RWPE1 (cell line): ENCODE data around the gene SDK2.

Experiments
- CTCF ChIA-PET: fragments of 350-600 bp; sonication (Branson Sonifier 250); formaldehyde crosslinking; extraction: SDS; loops from one replicate; lab custom pipeline; 2021; lab: Yijun Ruan, JAX
- POLR2A ChIA-PET: fragments of 400-600 bp; formaldehyde crosslinking; extraction: SDS; loops from one replicate; lab custom pipeline; 2020; ENCODE audit warnings: antibody characterized with exemption; ENCODE audit not compliant: low non-redundant PET; lab: Yijun Ruan, JAX
- DNase-seq: peaks from one replicate; pipeline ENCODE4 v3.0.0; 2012; ENCODE audit warnings: low spot score
- H3K27ac ChIP-seq: fragments of 450-650 bp; 2 replicates; pipeline ENCODE4 v1.5.1; 2017
- CTCF ChIP-seq: fragments of 450-650 bp; conservative IDR thresholded peaks from 2 replicates; pipeline ENCODE4 v1.5.1; 2017; ENCODE audit warnings: low read depth, mild to moderate bottlenecking

Gene SDK2

GRCh38 chr17:73581379-73581778 lies 62.9 kb downstream of the SDK2 start:
- ChIA-PET CTCF (no interaction called here), POLR2A (no interaction called here)

GRCh38 chr17:73580073-73580710 lies 64.1 kb downstream of the SDK2 start:
- TF ChIP-seq CTCF, result no peak
- ChIA-PET CTCF (interaction anchor here (0.6 kb wide), 1 partner anchor 11 kb away, joined by 7 read pairs; no protein-coding TSS in a partner anchor), POLR2A (no interaction called here)
- DNase-seq, result no peak
- H3K27ac ChIP-seq, result no peak overlapping the region

More at GRCh38 chr17:73581379-73581778, 62.9 kb downstream of the SDK2 start:
- TF ChIP-seq CTCF, result no peak
- DNase-seq, result no peak
- no peak overlapping the region for H3K27ac ChIP-seq

- ChIA-PET CTCF (no interaction called here), POLR2A (no interaction called here)
- no peak for TF ChIP-seq CTCF
- no peak overlapping the region for H3K27ac ChIP-seq
- DNase-seq, result no peak
Measured at GRCh38 chr17:73576556-73577098, 67.6 kb downstream of the SDK2 start.

- DNase-seq, result no peak
- POLR2A ChIA-PET, result no interaction called here
- H3K27ac ChIP-seq, result no peak overlapping the region
- CTCF ChIA-PET, result no interaction called here
- TF ChIP-seq CTCF, result no peak
Measured at GRCh38 chr17:73575470-73576221, 68.6 kb downstream of the SDK2 start.

GRCh38 chr17:73571511-73572130 lies 72.6 kb downstream of the SDK2 start:
- POLR2A ChIA-PET, result no interaction called here
- DNase-seq, result no peak
- CTCF ChIA-PET, result interaction anchor here (0.6 kb wide), 1 partner anchor 29 kb away, joined by 5 read pairs; no protein-coding TSS in a partner anchor
- H3K27ac ChIP-seq, result no peak overlapping the region
- no peak for TF ChIP-seq CTCF

GRCh38 chr17:73569762-73570319 lies 74.4 kb downstream of the SDK2 start:
- H3K27ac ChIP-seq, result no peak overlapping the region
- ChIA-PET POLR2A (interaction anchor here (0.5 kb wide), 1 partner anchor 16 kb away, joined by 4 read pairs; no protein-coding TSS in a partner anchor), CTCF (no interaction called here)
- TF ChIP-seq CTCF, result no peak
- no peak for DNase-seq
